Stimulated activated CD4-positive, alpha-beta T cell treated with anti-CD3 and anti-CD28 coated beads, Interleukin-1b, Interleukin-23, amount 100 ng/mL, for 1 hour (primary cell): ENCODE measurements around the gene SPAG6.
A peak's percentile ranks its signal among the peaks of the same experiment; 100 is the strongest.
"Not testable (repeated sequence)": the region's sequence is repeated elsewhere in the genome, so short reads cannot be mapped to it uniquely, and the experiment has no call there.

Experiments
- DNase-seq, 2 donors: peaks; one replicate each; pipeline ENCODE4 v3.0.0-alpha.2; 2020; ENCODE audit warnings: low read depth in 2 of 2

The SPAG6 gene

DNA sequence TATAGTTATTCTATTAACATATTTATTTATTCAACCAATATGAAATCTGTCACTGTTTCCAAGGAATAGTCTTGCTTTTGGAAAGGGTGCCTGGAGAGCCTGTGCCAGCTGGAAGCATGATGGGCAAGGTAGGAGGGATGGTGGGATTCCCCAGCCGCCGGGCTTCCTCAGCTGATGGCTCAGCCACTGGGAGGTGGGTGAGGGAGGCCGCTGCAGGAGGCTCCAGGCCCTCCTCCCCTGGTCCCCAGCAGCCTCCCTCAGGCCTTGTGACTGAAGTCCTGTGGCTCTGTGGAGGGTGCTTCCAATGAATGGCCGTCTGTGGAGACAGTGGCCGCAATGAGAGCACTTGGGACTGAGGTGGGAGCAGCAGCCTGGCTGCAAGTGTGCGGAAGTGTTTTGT lies 27.0 kb downstream of the SPAG6 start:
- DNase-seq = no peak

DNA sequence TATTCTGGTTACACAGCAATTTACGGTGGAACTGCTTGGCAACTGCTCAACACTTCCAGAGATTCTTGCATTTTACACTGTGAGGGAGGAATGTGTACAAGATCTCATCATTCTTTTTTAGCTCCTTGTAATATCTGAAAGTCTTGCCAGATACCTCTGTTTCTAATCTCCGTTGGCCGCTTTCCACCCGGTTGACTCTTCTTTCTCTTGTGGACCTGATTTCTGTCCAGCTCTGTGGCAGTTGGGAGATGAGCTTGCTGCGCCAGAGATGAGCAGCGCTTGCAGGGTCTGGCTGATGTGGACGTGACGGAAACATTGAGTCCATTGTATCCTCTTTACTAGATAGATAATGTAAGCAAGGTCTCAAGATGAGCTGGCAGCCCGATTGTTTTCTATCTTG lies 27.6 kb downstream of the SPAG6 start:
- DNase-seq = no peak

DNA sequence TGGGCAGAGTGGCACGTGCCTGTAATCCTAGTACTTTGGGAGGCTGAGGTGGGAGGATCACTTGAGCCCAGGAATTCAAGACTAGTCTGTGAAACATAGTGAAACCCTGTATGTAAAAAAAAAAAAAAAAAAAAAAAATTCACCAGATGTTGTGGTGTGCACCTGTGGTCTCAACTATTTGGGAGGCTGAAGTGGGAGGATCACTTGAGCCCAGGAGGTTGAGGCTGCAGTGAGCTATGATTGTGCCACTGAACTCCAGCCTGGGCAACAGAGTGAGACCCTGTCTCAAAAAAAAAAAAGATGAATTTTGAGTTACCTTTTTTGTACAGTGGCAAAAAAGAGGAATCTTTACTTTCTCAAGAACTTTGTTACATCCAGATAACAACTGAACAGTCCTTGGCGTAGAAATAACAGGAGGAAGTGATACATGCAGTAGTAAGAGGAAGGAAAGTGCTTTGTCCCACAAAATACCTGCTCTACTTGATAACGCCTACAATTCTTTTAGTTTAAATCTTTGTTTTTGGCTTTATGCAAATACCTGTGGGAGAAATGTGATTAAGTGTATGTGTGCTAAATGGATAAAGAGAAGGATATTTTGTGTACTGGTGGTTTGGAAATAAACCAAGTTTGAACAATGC lies 29.3 kb downstream of the SPAG6 start:
- no peak for DNase-seq

- DNase-seq = peak in 1 of 2 donors; percentile 9
These were observed 33.8 kb downstream of the SPAG6 start for GRCh38 chr10:22379059-22379458.

GRCh38 chr10:22381262-22381661 lies 36.0 kb downstream of the SPAG6 start:
- no peak for DNase-seq

DNA sequence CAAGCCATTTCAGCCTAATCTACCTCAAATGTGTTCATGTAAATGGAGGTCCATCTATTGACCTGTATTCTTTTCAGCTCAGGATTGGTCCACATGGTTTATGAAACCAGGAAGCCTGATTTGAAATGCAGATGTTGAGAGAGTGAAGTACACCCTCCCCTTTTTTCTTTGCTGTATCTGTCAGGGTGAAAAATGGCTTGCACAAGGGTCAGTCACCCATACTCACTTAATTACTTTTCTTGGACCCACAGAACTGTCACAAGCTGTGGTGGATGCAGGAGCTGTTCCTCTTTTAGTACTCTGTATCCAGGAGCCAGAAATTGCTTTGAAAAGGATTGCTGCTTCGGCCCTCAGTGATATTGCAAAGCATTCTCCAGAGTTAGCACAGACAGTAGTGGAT lies 41.2 kb downstream of the SPAG6 start:
- no peak for DNase-seq

GRCh38 chr10:22389856-22390589 lies 44.7 kb downstream of the SPAG6 start:
- no peak for DNase-seq

GRCh38 chr10:22391600-22391999 lies 46.3 kb downstream of the SPAG6 start:
- DNase-seq = no peak

DNA sequence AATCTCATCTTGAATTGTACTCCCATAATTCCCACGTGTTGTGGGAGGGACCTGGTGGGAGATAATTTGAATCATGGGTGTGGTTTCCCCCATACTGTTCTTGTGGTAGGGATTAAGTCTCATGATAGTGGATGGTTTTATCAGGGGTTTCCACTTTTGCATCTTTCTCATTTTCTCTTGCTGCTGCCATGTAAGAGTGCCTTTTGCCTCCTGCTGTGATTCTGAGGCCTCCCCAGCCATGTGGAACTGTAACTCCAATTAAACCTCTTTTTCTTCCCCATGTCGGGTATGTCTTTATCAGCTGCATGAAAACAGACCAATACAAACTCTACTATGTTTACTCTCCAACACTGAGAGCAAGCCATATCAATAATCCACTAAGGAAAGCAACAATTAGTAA lies 50.9 kb downstream of the SPAG6 start:
- DNase-seq = not testable (repeated sequence)

GRCh38 chr10:22406916-22407315 lies 61.6 kb downstream of the SPAG6 start:
- not testable (repeated sequence) for DNase-seq

DNA sequence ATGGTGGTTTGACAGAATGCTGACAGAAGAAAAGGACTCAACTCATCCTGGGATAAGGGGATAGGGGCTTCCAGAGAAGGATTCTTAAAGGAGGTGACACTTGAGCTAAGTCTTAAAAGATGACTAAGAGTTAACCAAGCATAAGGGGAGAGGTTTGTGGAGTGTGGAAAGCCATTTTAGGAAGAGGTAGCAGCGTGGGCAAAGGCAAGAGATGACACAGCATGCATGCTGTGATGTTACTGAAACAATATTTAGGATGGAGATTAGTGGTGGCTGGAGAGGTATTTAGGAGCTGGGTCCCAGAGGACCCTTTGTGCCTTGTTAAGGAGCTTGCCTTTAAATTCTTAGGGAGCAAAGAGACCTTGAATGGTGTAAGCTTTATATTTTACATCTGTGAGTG lies 65.1 kb downstream of the SPAG6 start:
- DNase-seq = no peak

- no peak for DNase-seq
These were observed 65.5 kb downstream of the SPAG6 start for GRCh38 chr10:22410846-22411245.

- DNase-seq = no peak
These were observed 68.8 kb downstream of the SPAG6 start for GRCh38 chr10:22414146-22414545.

GRCh38 chr10:22415072-22415471 lies 69.8 kb downstream of the SPAG6 start:
- no peak for DNase-seq

- no peak for DNase-seq
These were observed 72.5 kb downstream of the SPAG6 start for GRCh38 chr10:22417736-22418268.

GRCh38 chr10:22420787-22421517 lies 75.7 kb downstream of the SPAG6 start:
- no peak for DNase-seq

DNA sequence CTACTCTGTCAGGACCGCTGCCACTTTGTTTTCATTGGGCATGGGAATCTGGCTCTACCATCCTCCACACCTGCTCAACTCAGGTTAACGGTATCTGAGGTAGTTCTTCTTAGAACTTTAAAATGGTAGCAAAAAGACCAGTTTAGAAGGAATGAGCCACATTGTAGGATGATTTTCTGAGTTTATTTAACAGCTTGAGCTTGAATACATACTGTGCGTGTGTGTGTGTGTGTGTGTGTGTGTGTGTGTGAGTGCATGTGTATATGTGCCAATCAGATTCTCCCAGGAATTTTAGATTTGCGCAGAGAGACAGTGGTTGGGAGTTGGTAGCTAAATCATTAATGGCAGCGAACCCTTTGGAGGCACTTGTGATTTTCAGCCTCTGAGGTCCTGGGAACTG lies 81.4 kb downstream of the SPAG6 start:
- DNase-seq = no peak

DNA sequence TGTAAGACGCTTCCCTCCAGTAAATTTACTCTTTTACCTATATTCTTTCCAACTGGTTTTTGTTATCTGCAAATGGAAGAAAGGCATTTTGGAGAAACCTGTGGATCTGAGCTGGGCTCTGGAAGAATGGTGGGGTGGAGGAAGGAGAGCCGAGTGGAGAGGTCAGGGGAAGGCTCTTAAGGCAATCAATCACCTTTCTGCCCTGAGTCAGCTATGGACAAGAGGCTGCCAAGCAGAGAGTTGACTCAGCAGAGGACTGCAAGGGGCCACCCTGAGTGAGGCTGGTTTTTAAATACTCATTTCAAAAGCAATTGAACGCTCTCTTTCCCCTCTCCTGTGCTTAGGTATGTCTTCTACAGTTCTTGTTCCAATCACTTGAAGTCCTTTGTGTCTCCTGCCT lies 81.8 kb downstream of the SPAG6 start:
- no peak for DNase-seq

DNA sequence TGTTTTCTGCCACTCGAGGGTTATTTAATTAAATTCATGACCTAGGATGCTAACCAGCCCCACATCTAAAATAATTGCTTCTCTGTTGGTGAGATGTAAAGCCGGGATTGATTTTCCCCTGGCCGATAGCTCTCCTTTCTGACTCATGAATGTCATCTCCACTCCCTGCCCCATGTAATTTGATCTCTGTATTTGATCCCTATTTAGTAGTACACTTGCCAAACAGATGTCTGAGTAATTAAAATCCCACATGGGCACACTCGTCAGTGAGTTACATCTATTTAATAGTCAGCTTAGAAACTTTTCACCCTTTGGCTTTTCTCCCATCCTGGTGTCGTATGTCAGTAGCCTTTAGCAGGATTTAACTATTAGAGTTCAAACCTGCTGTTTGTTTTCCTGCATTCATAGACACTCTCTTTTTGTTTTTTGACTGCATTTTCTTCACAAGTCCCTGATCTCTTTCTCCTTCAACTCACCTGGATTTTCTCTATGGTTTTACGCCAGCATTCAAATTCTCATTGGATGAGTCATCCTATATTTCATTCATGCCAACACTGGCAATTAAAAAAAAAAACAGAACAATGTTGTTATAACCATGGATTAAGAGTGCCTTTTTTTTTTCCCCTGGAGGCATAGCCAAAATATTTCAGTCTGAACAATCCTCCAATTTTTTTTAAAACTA lies 82.7 kb downstream of the SPAG6 start:
- DNase-seq = no peak

- no peak for DNase-seq
These were observed 83.8 kb downstream of the SPAG6 start for GRCh38 chr10:22429146-22429545.

DNA sequence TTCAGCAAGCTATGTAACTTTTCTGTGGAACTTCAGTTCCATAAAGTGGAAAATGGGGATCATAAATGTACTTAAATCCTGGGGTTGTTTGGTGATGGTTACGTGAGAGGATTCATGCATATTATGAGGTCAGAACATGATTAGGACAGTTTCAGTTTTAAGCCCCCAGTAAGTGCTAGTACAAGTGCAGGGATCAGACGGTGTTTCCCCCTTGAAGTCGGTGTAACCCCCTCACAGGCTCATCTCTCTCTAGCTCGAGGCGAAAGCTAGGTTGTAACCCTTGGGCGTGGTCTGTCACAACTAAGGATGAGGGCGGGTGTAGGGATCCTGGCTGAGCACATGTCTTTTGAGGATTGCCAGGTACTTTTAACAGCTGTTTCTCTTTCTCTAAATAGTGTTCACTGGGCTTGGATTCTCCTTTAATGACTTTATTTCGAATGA lies 84.7 kb downstream of the SPAG6 start:
- no peak for DNase-seq

- DNase-seq = no peak
These were observed 88.6 kb downstream of the SPAG6 start for GRCh38 chr10:22433875-22434274.
